ENCODE measurements around the gene ZNF558.

The ZNF558 gene

DNA sequence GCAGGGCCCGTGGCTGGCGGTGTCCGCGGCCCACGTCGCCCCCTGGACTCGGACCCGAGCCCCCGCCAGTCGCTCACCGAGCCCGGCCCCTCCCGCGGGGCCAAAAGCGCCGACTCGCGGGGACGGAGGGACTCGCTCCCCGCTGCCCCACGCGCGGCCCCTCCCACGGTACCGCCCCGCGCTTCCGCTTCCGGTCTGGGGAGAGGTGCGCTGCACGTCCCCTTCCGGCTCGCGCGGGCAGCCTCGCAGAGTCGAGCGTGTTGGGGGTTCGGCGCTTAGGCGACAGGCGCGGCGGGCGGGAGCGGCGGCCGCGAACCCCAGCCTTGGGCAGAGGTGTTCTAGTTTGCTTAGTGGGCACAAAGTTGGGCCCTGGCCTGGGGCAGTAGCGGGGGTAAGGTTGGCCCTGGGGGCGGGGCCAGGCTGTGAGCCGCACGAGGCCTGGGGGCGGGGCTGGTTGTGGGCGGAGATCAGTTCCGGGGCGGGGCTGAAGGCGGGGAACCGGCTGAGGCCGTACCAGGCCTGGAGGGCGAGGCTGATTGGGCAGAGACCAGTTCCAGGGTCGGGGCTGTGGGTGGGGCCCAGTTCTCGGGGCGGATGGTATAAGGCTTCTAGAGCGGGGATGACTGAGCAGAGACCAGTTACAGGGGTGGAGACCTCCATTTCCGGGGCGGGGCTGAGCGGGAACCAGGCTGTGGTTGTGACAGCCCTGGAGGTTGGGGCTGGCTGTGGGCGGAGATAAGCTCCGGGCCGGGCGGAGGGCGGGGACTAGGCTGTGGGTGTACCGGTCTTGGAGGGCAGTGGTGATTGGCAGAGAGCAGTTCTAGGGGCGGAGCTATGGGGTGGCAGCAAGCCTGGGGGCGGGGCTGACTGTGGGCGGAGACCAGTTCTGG is at the start of gene ZNF558, which contains the start of gene MBD3L1:
ZNF558 (minus strand) TSS at position 173 of the 890 bp plus-strand sequence. CDS start 9,645 bp downstream, outside the sequence.
MBD3L1 (plus strand) TSS at position 246 of the 890 bp plus-strand sequence. CDS start 10,302 bp downstream, outside the sequence.
- peak; percentile 99 for DNase-seq

DNA sequence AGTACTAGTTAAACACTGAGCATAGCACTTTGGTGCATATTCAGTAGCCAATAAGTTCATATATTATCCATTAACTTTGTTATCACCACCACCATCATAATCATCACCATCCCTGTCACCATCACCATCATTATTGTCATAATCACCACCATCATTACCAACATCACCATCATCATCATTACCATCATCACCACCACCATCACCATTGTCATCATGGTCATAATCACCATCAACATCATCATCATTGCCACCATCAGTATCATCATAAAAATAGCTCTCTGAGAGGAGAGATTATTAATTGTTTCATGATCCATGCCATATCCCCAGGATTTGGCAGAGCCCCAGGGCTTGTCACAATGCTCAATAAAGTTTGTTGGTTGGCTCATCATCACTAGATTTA is 49.4 kb upstream of the ZNF558 start:
- no peak for DNase-seq

DNA sequence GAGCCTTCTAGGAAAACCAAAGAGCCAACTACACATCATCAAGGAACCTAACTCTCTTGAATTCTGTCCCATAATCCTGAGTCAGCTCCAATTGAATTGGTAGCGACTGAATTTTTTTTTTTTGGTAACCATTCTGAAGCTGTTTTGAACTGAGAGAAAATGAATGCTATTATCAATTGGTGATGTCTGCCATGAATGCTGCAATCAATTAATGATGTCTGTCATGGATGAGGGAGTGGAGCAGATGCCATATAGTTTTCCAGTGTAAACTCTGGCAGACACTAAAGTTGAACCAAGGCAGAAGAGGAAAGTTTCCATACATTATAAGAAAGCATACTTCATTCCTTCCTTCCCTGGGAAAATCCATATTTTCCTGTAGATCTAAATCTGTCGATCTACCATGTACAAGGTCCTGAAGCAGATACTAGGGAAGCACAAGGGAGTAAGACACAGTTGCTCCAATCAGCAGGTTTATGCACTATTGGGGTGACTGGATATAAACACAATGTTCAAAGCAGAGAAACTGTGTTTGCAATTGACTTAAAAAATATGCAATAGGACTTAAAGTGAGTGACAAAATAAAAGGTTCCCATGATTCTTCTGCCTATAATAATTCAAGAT is 48.9 kb upstream of the ZNF558 start:
- no peak for DNase-seq

DNA sequence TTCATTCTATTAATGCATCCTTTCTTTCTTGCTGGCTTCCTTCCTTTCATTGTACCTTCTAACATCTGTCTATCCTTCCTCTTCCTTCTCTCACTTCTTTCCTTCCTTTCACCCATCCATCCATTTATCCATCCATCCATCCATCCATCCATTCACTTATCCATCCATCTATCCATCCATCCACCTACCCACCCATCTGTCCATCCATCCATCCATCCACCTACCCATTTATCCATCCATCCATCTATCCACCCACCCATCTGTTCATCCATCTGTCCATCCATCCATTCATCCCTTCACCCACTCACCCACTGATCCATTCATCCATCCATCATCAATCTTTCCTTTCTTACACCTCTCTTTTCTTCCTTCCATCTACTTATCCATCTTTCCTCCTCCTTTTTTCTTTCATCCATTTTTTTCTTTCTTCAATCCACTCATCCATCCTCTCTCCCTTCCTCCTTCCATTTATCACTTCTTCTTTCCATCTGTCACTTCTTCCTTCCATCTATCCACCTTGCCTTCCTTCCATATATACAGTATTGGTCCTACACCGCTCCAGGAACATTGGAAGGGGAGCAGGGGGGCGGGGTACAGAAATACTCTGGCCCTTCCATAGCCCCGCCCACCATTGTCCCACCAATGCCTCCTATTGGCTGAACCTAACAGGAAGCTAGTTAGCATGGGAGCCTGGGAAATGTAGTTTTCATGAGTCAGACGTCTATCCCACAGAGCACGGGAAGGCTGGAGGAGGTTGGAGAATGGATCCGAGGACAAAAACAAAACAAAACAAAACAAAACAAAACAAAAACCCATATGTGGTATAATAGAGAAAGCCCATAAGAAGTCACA is 46.0 kb upstream of the ZNF558 start:
- DNase-seq = no peak

DNA sequence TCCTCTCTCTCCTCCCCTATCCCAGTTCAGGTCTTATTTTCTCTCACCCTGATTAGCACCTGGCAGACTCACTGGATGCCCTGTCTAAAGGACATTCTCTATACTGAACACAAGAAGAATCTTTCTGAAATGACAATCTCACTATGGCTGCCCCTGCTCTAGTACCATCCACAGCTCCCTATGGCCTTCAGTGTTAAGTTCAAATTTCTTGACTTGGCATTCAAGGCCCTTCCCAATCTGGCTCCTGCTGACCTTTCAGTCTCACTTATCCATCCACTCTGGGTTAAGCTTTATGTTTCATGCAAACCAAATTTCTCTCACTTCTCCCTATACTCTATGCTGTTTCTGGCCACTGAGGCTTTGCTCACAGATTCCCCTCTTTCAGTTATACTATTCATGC is 34.2 kb upstream of the ZNF558 start:
- DNase-seq = no peak

DNA sequence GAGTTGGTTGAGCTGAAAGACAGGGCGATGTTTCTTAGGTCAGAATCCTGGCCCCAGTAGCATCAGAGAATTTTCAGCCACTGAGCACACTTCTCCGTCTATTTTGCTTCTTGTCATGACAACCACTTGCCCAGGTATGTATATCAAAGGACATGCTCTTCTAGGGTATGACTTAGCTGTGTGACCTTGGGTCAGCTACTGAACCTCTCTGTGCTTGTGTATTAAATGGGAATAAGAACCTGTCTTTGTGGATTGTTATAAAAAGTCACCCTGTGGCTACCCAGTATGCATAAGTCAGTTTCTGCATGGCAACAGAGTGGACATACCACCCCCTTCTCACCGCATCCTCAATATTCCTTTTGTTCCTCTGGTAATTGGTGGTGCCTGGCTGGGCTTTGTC is 26.2 kb upstream of the ZNF558 start:
- no peak for DNase-seq

DNA sequence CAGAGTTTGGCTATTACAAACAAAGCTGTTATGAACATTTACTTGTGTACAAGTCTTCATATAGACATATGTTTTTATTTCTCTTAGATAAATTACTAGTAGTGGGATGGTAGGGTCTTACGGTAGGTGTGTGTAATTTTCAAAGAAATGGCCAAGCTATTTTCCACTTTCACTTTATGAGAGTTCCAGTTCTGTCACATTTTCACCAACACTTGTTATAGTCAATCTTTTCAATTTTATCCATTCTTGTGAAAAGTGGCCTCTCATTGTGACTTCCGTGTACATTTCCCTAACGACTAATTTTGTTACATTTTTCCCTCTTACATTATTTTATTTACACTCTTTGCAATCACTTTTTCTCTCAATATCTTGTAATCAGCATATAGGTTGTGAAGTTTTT is 18.4 kb upstream of the ZNF558 start:
- DNase-seq = no peak

DNA sequence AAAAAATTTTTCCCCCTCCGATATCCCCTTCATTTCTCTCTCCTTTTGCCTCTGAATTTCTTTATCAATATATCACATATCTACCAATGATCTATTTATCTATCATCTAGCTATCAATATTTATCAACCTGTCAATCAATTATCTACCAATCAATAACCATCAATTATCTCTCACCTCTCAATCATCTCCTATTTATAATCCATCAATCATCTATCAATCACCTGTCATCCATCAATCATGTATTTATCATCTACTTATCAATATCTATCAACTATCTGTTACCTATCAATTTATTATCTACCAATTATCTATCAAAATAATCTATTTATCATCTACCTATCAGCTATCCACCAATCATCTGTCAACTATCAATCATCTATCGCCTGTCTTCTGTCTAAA is 17.1 kb upstream of the ZNF558 start:
- no peak for DNase-seq

DNA sequence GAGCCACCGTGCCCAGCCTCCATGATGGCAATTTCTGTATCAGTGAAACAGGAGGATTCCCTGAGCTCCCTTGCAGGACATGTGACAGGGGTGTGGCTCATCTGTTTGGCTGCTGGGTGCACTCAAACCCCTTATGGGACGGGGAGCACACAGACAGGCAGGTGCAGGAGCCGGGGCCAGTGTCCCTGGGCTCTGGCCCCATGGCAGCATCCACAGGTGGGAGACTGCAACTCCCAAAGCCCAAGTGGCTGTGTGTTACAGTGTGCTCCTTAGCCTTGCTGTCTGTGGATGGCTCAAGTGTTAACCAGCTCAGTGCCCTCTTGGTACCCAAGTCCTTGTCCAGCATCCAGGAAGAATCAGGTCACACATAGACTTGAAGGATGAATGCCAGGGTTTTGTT is 14.7 kb upstream of the ZNF558 start:
- DNase-seq = no peak

DNA sequence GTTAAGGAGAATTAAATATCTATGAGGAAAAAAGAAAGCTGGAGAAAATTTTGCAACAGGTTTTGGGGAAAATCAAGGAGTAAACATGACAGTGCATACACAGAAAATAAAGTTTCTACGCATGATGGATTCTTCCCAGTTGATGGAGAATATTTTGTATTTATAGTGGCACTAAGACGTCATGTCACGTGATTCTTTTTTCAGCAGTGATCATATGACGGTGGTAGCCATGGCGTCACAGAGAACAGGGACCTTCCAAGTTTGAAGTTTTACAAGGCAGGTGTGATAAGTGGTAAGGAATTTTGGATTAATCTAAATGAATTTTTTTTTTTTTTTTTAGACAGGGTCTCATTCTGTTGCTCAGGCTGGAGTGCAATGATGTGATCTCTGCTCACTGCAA is 8.6 kb upstream of the ZNF558 start:
- DNase-seq = no peak

DNA sequence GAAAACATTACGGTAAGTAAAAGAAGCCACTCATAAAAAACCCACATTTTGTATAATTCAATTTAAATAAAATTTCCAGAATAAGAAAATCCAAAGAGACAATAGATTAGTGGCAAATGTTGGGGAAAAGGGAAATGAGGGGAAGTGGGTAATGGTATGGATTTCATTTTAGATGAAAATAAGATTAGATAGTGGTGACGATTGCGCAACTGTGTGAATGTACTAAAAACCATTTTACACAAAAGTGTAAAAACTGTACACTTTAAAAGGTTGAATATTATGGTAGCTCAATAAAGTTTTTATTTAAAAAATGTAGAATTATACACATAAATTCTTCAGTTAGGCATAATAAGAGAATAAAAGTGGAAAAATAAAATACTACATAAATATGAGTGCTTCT is 3.8 kb upstream of the ZNF558 start:
- DNase-seq = no peak

DNA sequence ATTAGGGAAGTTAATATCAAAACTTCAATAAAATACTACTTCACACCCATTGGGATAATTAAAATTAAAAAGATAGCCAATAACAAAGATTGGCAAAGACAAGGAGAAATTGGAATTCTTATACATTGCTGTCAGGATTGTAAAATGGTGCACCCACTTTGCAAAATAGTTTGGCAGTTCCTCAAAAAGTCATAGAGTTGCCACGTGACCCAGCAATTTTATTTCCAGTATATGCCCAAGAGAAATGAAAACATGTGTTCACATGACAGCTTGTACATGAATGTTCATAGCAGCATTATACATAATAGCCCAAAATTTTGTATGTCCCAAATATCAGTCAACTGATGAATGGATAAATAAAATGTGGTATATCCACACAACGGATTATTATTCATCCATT is 3.3 kb upstream of the ZNF558 start:
- no peak for DNase-seq

DNA sequence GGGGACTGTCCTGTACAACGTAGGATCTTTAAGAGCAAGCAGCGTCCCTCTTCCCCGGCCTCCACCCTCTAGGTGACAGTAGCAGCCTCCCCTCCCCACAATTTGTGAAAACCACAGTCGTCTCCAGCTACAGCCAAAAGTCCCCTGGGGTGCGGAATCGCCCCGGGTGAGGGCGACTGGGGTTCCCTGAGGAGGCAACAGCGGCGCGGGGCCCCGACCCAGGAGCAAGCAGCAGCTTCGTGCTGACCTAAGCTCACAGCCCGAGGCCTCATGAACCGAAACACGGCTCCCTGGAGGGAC is 322 bp downstream of the ZNF558 start:
- no peak for DNase-seq

DNA sequence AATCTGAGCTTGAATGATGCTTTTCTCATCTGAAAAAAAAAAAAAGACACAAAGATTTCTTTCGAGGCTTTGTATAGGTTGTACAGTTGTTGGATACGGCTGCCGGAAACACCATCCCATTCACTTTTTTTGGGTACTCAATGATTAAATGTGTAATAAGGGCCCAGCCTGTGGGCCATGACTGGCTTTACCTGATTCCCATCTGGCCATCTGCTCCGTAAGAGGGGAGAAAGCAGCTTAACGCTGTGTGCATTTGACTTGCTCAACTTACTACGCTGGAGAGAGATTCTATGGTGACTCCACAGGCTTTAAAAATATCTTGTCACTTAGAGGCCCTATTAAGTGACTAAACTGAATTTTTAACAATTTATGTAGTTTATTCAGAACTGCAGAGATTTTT is 731 bp downstream of the ZNF558 start:
- DNase-seq = no peak

DNA sequence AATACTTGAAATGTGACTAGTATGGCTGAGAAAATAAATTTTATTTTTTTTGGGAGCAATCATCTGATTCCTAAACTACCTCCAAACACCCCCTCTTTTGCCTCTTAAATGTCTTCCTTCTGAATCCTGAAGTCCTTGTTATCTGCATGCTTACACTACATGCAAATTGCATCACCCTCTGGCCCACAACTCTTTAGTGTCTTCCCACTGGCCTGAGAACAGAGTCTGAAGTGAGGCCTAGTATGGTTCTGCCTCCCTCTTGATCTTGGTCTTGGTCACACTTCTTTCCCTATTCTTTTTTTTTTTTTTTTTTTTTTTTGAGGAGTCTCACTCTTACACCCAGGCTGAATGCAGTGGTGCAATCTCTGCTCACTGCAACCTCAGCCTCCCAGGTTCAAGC is 4.8 kb downstream of the ZNF558 start:
- DNase-seq = no peak

DNA sequence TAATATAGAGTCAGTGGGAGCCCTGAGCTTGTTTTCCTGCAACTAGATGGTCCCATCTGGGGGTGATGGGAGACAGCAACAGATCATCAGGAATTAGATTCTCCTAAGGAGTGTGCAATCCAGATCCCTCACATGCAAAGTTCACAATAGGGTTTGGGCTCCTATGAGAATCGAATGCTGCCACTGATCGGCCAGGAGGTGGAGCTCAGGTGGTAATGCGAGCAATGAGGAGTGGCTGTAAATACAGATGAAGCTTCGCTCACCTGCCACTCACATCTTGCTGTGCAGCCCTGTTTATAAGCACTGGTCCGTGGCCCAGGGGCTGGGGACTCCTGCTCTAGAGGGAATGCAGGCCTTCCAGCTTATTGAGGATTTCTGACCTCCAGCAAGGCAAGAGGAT is 5.7 kb downstream of the ZNF558 start:
- DNase-seq = no peak

DNA sequence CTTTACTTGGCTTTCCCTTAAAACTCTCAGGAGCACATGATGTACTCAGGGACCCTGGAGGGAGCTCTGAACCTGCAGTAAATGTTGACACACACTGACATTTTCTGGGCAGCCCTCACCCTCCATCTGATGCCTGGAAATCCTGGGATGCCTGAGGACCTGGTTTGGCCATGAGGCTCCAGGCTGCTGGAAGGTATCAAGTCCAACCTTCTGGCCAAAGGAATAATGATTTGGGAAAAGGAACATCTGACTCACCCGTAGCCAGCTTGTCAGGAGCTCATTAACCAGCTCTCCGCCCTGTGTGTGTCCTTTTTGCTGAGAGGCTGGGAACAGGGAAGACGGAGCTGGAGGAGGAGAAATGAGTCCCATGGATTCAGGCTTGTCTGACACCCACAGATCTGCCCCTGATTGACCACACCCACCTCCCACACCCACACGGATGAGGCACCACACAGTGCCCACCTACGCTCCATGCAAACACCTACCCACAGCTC is 10.3 kb downstream of the ZNF558 start:
- no peak for DNase-seq

DNA sequence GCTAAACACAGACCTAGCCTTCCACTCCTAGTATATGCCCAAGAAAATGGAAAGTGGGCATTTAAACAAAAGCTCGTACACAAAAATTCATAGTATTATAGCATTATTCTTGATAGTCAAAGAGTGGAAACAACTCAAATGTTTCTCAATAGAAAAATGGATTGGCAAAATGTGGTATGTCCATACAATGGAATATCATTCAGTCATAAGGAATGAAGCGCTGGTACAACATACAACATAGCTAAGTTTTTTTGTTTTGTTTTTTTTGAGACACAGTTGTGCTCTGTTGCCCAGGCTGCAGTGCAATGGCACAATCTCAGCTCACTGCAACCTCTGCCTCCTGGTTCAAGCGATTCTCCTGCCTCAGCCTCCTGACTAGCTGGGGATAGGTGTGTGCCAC is 11.9 kb downstream of the ZNF558 start:
- DNase-seq = no peak

DNA sequence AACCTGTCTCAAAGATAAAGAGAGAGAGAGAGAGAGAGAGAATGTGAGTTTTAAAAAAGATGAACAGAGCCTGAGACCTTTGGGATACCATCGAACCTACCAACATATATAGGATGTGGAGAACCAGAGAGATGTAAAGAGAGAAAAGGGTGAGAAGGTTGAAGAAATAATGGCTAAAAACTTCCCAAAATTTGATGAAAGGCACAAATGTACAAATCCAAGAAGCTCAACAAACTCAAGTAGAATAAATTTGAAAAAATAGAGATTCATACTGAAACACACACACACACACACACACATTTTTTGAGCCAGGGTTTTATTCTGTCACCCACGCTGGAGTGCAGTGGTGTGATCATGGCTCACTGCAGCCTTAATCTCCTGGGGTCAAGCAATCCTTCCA is 16.3 kb downstream of the ZNF558 start:
- no peak for DNase-seq

DNA sequence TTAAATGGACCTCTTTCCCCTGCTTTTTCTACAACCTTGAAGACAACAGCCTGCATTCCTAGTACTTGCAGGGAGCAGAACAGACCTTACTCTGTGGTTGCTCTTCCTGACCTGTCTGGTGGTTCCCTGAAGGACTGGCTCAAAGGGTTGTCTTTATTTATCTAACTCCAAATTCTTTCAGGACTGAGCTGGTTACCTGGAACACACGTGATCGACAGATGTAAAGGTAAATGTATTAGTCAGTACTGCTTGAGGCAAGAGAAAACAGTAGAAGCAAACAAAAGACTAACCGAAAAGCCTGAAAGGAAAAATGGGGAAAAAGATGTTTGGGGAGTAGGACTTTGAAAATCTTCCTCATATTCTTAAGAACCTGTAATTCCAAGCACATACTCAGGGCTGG is 17.9 kb downstream of the ZNF558 start:
- DNase-seq = no peak

DNA sequence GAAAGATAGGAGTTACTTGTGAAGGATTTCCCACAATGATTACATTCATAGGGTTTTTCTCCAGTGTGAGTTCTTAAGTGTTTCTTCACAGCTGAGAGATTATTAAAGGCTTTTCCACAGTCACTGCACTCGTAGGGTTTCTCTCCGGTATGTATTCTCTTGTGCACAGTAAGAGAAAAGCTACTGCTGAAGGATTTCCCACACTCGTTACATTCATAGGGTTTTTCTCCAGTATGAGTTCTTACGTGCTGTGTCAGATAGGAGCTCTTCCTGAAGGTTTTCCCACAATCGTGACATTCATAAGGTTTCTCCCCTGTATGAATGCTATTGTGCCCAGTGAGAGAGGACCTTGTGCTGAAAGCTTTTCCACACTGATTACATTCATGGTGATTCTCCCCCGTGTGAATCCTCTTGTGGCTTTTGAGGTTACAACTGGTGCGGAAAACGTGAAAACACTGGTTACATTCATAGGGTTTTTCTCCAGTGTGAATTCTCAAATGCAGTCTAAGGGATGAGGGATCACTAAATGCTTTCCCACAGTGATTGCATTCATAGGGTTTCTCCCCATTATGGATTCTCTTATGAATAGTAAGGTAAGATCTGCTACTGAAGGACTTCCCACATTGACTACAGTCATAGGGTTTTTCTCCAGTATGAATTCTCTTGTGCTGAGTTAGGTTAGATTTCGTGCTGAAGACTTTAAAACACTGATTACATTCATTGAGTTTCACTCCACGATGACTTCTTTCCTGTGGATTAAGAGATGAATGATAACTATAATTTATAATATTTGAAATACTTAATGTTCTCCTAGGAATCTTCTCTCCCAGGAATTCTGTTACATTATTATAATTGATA is 20.6 kb downstream of the ZNF558 start:
- no peak for DNase-seq

DNA sequence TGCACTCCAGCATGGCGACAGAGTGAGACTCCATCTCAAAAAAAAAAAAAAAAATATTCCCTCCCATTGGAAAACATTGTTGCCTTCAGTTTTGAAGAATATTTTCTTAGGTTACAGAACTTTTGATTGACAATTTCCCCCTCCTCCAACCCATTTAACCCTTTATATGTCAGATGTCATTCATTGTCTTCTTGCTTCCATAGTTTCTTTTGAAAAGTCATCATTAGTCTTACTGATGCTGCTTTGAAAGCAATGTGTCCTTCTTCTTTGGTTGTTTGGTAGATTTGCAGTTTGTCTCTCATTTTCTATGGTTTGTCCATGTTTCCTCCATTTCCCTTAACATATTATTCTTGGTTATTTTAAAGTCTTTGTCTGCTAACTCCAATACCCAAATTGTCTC is 25.4 kb downstream of the ZNF558 start:
- DNase-seq = no peak

DNA sequence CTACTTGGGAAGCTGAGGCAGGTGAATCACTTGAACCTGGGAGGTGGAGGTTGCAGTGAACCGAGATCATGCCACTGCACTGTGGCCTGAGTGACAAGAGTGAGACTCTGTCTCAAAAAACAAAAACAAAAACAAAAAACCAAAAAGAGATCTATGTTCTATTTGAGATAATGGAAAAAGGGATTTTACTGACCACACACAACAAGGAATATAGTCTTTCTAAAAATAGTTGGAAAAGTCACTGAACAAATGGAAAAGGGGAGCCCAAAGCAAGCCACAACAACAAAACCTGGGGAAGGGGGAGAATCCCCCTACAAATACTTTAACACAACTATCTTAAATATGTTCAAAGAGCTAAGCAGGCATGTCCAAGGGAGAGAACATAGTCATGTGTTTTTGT is 37.3 kb downstream of the ZNF558 start:
- DNase-seq = no peak
